K562 (cell line): ENCODE measurements around the gene SFTPB. TPM values are rescaled to one million over a fixed set of nuclear protein-coding genes. Genes with fewer than 3 reads are reported as not detected.

Experiments
- CBX3 ChIP-seq, 2 experiments: IDR thresholded peaks; 1 replicate in 1 of 2; 2 replicates in 1 of 2; pipeline ENCODE4 v1.6.1; 2012; ENCODE audit warnings: inconsistent platforms in 2 of 2, low read length in 2 of 2, borderline replicate concordance in 1 of 2, control low read depth in 1 of 2
- CHD1 ChIP-seq: fragments of 200-600 bp; sonication (generic); IDR thresholded peaks from one replicate; pipeline ENCODE4 v1.6.1; 2012; ENCODE audit warnings: mild to moderate bottlenecking, moderate library complexity, low read length, inconsistent platforms
- CREBBP ChIP-seq: IDR thresholded peaks from one replicate; pipeline ENCODE4 v1.6.1; 2012; ENCODE audit warnings: low read depth, mild to moderate bottlenecking, control low read depth, inconsistent platforms, low read length
- HNRNPLL ChIP-seq: fragments of 200-400 bp; formaldehyde crosslinking; IDR thresholded peaks from 2 replicates; pipeline ENCODE4 v1.6.1; 2017; ENCODE audit warnings: low read length, low read depth, mild to moderate bottlenecking; ENCODE audit not compliant: poor library complexity, severe bottlenecking
- IRF2 ChIP-seq: sonication (generic); formaldehyde crosslinking; IDR thresholded peaks from 2 replicates; pipeline ENCODE4 v1.8.1; 2022; ENCODE audit warnings: mild to moderate bottlenecking, missing genetic modification reagents
- KDM2B ChIP-seq: fragments of 250-450 bp; sonication (Bioruptor Pico); IDR thresholded peaks from 2 replicates; pipeline ENCODE4 v1.8.0; 2021; ENCODE audit warnings: mild to moderate bottlenecking, moderate library complexity
- SLC30A9 ChIP-seq: fragments of 250-450 bp; sonication (Bioruptor Pico); IDR thresholded peaks from 2 replicates; pipeline ENCODE4 v1.8.0; 2022; ENCODE audit warnings: mild to moderate bottlenecking, moderate library complexity
- TRIM24 ChIP-seq, 2 experiments: fragments of 450-650 bp; IDR thresholded peaks; 2 replicates each; pipeline ENCODE4 v1.6.1; 2016
- ZNF23 ChIP-seq: fragments of 250-450 bp; sonication (Bioruptor Pico); IDR thresholded peaks from 2 replicates; pipeline ENCODE4 v1.4.0; 2020; ENCODE audit warnings: mild to moderate bottlenecking
- ZNF324 ChIP-seq: fragments of 250-450 bp; sonication (Bioruptor Pico); IDR thresholded peaks from 2 replicates; pipeline ENCODE4 v1.4.0; 2020; ENCODE audit warnings: mild to moderate bottlenecking
- ZNF436 ChIP-seq: fragments of 250-450, 450-650 bp; sonication (Bioruptor Pico); formaldehyde crosslinking; IDR thresholded peaks from 2 replicates; pipeline ENCODE4 v1.7.0; 2020; ENCODE audit warnings: mild to moderate bottlenecking
- ZNF668 ChIP-seq: fragments of 250-450 bp; sonication (Bioruptor Pico); IDR thresholded peaks from 2 replicates; pipeline ENCODE4 v1.8.0; 2022; ENCODE audit warnings: mild to moderate bottlenecking, inconsistent platforms
- polyA plus RNA-seq, 8 experiments: library from polyadenylated mRNA; depleted of rRNA in 4 of 8; stranded (reverse) in 5 of 8; unstranded in 3 of 8; fragments of >200 nt; fragmentation: Nextera tagmentation in 2 of 8; fragmentation: Illumina TruSeq in 1 of 8; extraction: Ambion mirVana in 2 of 8; extraction: Trizol in 1 of 8; gene quantifications; 2 replicates each; pipeline versions ENCODE4 v1.2.1 to v1.2.3, GENCODE V29; 2011 to 2014; ENCODE audit warnings: inconsistent platforms in 1 of 8, missing spikeins in 1 of 8
- total RNA-seq, 7 experiments: library from RNA; depleted of rRNA in 6 of 7; stranded (reverse); fragments of >200 nt in 6 of 7; fragmentation: Illumina TruSeq in 2 of 7; extraction: Trizol in 2 of 7; gene quantifications; 2 replicates each; pipeline versions ENCODE4 v1.2.1 to v1.2.3, GENCODE V29; 2011 to 2021; ENCODE audit warnings: low replicate concordance in 1 of 7
- TF ChIP-seq, protein P1 (sequence below): sonication (generic); formaldehyde crosslinking; IDR thresholded peaks from 2 replicates; pipeline ENCODE4 v1.8.0; 2022; ENCODE audit warnings: missing genetic modification reagents, mild to moderate bottlenecking, borderline replicate concordance
- TF ChIP-seq, protein P2 (sequence below): sonication (generic); formaldehyde crosslinking; IDR thresholded peaks from 2 replicates; pipeline ENCODE4 v1.8.0; 2023; ENCODE audit warnings: missing genetic modification reagents, mild to moderate bottlenecking, borderline replicate concordance

The SFTPB gene
- total and polyA plus RNA-seq, 9 of the 15 experiments (the other 6 are each of a cell fraction or from before 2014, with no cell fraction given), result 0.03 to 7.0 TPM; not detected in 7

DNA sequence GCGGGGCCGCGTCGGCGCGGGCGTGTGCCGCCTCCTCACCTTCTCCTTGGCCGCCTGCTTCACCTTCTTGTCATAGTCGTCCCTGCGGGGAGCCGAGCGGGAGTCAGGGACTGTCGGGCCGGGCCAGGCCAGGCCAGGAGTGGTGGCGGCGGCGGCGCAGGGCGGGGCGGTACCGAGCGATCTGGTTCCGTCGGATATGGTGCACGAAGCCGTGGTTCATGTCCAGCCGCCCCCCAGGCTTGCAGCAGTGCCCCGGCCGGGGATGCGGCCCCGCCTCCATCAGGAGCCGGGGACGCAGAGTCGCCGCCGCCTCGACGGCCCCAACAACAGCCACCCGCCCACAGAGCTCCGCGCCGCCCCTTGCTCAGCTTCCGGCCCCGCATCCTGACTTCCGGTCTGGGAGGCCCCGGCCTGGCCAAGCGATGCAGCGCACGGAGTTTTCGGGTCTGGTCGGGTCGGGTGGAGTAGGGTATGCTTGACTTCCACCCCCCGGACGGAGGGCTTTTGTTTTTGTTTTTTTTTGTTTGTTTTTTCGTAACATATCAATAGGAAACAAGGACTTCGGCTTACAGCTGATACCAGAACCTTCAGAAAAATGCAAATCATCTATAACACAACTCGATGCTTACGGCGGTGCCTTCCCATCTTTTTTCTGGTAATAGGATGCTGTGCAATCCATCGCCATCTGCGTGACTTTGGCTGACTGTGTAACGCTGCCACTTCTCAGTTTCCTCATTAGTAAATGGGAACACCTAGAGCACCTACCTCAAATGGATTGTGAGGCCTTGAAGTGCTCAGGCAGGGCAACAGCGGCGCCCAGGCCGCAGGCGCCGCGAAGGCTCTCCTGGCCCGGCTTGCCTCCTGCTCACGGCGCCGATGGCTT is 56.1 kb downstream of the SFTPB start, which contains the start of gene C2orf68 (continued):
- TF ChIP-seq HNRNPLL, result no peak
- TF ChIP-seq, protein P1, sequence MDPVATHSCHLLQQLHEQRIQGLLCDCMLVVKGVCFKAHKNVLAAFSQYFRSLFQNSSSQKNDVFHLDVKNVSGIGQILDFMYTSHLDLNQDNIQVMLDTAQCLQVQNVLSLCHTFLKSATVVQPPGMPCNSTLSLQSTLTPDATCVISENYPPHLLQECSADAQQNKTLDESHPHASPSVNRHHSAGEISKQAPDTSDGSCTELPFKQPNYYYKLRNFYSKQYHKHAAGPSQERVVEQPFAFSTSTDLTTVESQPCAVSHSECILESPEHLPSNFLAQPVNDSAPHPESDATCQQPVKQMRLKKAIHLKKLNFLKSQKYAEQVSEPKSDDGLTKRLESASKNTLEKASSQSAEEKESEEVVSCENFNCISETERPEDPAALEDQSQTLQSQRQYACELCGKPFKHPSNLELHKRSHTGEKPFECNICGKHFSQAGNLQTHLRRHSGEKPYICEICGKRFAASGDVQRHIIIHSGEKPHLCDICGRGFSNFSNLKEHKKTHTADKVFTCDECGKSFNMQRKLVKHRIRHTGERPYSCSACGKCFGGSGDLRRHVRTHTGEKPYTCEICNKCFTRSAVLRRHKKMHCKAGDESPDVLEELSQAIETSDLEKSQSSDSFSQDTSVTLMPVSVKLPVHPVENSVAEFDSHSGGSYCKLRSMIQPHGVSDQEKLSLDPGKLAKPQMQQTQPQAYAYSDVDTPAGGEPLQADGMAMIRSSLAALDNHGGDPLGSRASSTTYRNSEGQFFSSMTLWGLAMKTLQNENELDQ (CRISPR knock-in tag), result no peak
- TF ChIP-seq ZNF23 (CRISPR knock-in tag), result no peak
- no peak for TF ChIP-seq ZNF668 (CRISPR knock-in tag)
- TF ChIP-seq CHD1, result peak; percentile 61
- no peak for TF ChIP-seq CBX3 (IDR thresholded peaks at IDR 0.05; ENCODE audit: borderline replicate concordance in 1 of 2, low read length in 2 of 2)
- TF ChIP-seq, protein P2, sequence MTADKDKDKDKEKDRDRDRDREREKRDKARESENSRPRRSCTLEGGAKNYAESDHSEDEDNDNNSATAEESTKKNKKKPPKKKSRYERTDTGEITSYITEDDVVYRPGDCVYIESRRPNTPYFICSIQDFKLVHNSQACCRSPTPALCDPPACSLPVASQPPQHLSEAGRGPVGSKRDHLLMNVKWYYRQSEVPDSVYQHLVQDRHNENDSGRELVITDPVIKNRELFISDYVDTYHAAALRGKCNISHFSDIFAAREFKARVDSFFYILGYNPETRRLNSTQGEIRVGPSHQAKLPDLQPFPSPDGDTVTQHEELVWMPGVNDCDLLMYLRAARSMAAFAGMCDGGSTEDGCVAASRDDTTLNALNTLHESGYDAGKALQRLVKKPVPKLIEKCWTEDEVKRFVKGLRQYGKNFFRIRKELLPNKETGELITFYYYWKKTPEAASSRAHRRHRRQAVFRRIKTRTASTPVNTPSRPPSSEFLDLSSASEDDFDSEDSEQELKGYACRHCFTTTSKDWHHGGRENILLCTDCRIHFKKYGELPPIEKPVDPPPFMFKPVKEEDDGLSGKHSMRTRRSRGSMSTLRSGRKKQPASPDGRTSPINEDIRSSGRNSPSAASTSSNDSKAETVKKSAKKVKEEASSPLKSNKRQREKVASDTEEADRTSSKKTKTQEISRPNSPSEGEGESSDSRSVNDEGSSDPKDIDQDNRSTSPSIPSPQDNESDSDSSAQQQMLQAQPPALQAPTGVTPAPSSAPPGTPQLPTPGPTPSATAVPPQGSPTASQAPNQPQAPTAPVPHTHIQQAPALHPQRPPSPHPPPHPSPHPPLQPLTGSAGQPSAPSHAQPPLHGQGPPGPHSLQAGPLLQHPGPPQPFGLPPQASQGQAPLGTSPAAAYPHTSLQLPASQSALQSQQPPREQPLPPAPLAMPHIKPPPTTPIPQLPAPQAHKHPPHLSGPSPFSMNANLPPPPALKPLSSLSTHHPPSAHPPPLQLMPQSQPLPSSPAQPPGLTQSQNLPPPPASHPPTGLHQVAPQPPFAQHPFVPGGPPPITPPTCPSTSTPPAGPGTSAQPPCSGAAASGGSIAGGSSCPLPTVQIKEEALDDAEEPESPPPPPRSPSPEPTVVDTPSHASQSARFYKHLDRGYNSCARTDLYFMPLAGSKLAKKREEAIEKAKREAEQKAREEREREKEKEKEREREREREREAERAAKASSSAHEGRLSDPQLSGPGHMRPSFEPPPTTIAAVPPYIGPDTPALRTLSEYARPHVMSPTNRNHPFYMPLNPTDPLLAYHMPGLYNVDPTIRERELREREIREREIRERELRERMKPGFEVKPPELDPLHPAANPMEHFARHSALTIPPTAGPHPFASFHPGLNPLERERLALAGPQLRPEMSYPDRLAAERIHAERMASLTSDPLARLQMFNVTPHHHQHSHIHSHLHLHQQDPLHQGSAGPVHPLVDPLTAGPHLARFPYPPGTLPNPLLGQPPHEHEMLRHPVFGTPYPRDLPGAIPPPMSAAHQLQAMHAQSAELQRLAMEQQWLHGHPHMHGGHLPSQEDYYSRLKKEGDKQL (CRISPR knock-in tag), result no peak
- no peak for TF ChIP-seq KDM2B (CRISPR knock-in tag)
- no peak for TF ChIP-seq IRF2 (CRISPR knock-in tag)
- TF ChIP-seq ZNF324 (CRISPR knock-in tag), result no peak
- no peak for TF ChIP-seq CREBBP
- TF ChIP-seq ZNF436 (CRISPR knock-in tag), result no peak
- TF ChIP-seq SLC30A9 (CRISPR knock-in tag), result no peak
- peak in 1 of 2 experiments; percentile 39; a peak in 1 of 4 replicates for TF ChIP-seq TRIM24 (IDR thresholded peaks at IDR 0.05)
